Activated B cell treated with CpG ODN at 0.5 μM for 24 hours (primary cell): ENCODE data around the gene LPP. TPM values are rescaled to one million over a fixed set of nuclear protein-coding genes. Genes with fewer than 3 reads are reported as not detected.

Experiments
- ATAC-seq: fragments of 200-7000 bp; cut with Tn5 transposase; one replicate; pipeline ENCODE4 v1.10.0; 2021; ENCODE audit warnings: low read depth, mild to moderate bottlenecking, moderate library complexity
- CTCF ChIA-PET: fragments of 350-600 bp; sonication (Branson Sonifier 250); formaldehyde crosslinking; loops from one replicate; lab custom pipeline; 2021; ENCODE audit warnings: antibody characterized with exemption; lab: Charles Lee
- POLR2A ChIA-PET: fragments of 350-600 bp; sonication (Branson Sonifier 250); formaldehyde crosslinking; loops from one replicate; lab custom pipeline; 2021; ENCODE audit warnings: antibody characterized with exemption; lab: Charles Lee
- DNase-seq: peaks from one replicate; pipeline ENCODE4 v3.0.0; 2022
- H3K27ac Mint-ChIP-seq: one replicate; pipeline ENCODE4 v1.8.0; 2020; ENCODE audit warnings: mixed read lengths
- H3K27me3 Mint-ChIP-seq: one replicate; pipeline ENCODE4 v1.8.0; 2021; ENCODE audit warnings: mixed read lengths
- H3K36me3 Mint-ChIP-seq: one replicate; pipeline ENCODE4 v1.8.0; 2021; ENCODE audit warnings: low read depth, mixed read lengths
- H3K4me1 Mint-ChIP-seq: one replicate; pipeline ENCODE4 v1.8.0; 2021; ENCODE audit warnings: mixed read lengths
- H3K4me3 Mint-ChIP-seq: one replicate; pipeline ENCODE4 v1.8.0; 2020; ENCODE audit warnings: mild to moderate bottlenecking, mixed read lengths
- H3K9me3 Mint-ChIP-seq: one replicate; pipeline ENCODE4 v1.8.0; 2020; ENCODE audit warnings: mixed read lengths
- CTCF ChIP-seq: fragments of 200-600 bp; IDR thresholded peaks from one replicate; pipeline ENCODE4 v1.8.0; 2022; ENCODE audit warnings: antibody characterized with exemption, mild to moderate bottlenecking
- intact Hi-C: fragments of 100-400 bp; cut with micrococcal nuclease; formaldehyde crosslinking; loops from one replicate; pipeline ENCODE4 v1.15.1; 2024
- total RNA-seq: library from RNA; stranded (reverse); gene quantifications from 2 replicates; pipeline ENCODE4 v1.2.3, GENCODE V29; 2022

Gene LPP
- total RNA-seq, 1 donor from 2014 or later: 60.1 TPM

GRCh38 chr3:188257384-188258026, 103.5 kb downstream of the LPP start:
- no peak for TF ChIP-seq CTCF
- peaks cover 16% of the 10 kb centered on the region for H3K4me1 Mint-ChIP-seq
- POLR2A ChIA-PET: interaction anchor here (1.6 kb wide), 1 partner anchor 13 kb away, joined by 4 read pairs; no protein-coding TSS in a partner anchor
- no peaks in the 10 kb centered on the region for H3K27me3 Mint-ChIP-seq
- no peaks in the 10 kb centered on the region for H3K9me3 Mint-ChIP-seq
- intact Hi-C loops: loop anchor here (1.0 kb wide), 1 partner anchor 10 kb away; no protein-coding TSS in a partner anchor
- H3K4me3 Mint-ChIP-seq: no peak overlapping the region
- H3K36me3 Mint-ChIP-seq: peaks cover 4% of the 10 kb centered on the region
- ATAC-seq: no peak
- H3K27ac Mint-ChIP-seq: no peak overlapping the region
- CTCF ChIA-PET: no interaction called here
- DNase-seq: no peak

GRCh38 chr3:188259191-188259590, 105.2 kb downstream of the LPP start:
- DNase-seq: no peak
- intact Hi-C loops: no loop called here
- peaks cover 12% of the 10 kb centered on the region for H3K4me1 Mint-ChIP-seq
- no peaks in the 10 kb centered on the region for H3K27me3 Mint-ChIP-seq
- no peak overlapping the region for H3K4me3 Mint-ChIP-seq
- ChIA-PET CTCF (no interaction called here), POLR2A (interaction anchor here (0.6 kb wide), 1 partner anchor 109 kb away, joined by 3 read pairs; no protein-coding TSS in a partner anchor)
- no peak overlapping the region for H3K27ac Mint-ChIP-seq
- ATAC-seq: no peak
- no peaks in the 10 kb centered on the region for H3K9me3 Mint-ChIP-seq
- peaks cover 4% of the 10 kb centered on the region for H3K36me3 Mint-ChIP-seq
- no peak for TF ChIP-seq CTCF

GRCh38 chr3:188259596-188259995, 105.6 kb downstream of the LPP start:
- ChIA-PET CTCF (no interaction called here), POLR2A (interaction anchor here (0.6 kb wide), 1 partner anchor 109 kb away, joined by 3 read pairs; no protein-coding TSS in a partner anchor)
- ATAC-seq: no peak
- Mint-ChIP-seq H3K36me3 (peaks cover 4% of the 10 kb centered on the region), H3K4me3 (no peak overlapping the region), H3K9me3 (no peaks in the 10 kb centered on the region), H3K27me3 (no peaks in the 10 kb centered on the region), H3K4me1 (peaks cover 12% of the 10 kb centered on the region), H3K27ac (no peak overlapping the region)
- no peak for TF ChIP-seq CTCF
- DNase-seq: no peak
- intact Hi-C loops: no loop called here

- peaks cover 12% of the 10 kb centered on the region for H3K4me1 Mint-ChIP-seq
- H3K27ac Mint-ChIP-seq: no peak overlapping the region
- DNase-seq: no peak
- no peak for TF ChIP-seq CTCF
- intact Hi-C loops: no loop called here
- ATAC-seq: no peak
- no peak overlapping the region for H3K4me3 Mint-ChIP-seq
- H3K9me3 Mint-ChIP-seq: no peaks in the 10 kb centered on the region
- ChIA-PET CTCF (interaction anchor here (0.6 kb wide), 1 partner anchor 43 kb away, joined by 4 read pairs; no protein-coding TSS in a partner anchor), POLR2A (interaction anchor here (0.9 kb wide), 1 partner anchor 17 kb away, joined by 3 read pairs; no protein-coding TSS in a partner anchor)
- H3K36me3 Mint-ChIP-seq: peaks cover 4% of the 10 kb centered on the region
- no peaks in the 10 kb centered on the region for H3K27me3 Mint-ChIP-seq
Observed at GRCh38 chr3:188261011-188261410, 107.1 kb downstream of the LPP start.

GRCh38 chr3:188262488-188262887, 108.5 kb downstream of the LPP start:
- Mint-ChIP-seq H3K36me3 (peaks cover 3% of the 10 kb centered on the region), H3K27me3 (no peaks in the 10 kb centered on the region), H3K4me3 (no peak overlapping the region), H3K9me3 (no peaks in the 10 kb centered on the region), H3K27ac (no peak overlapping the region), H3K4me1 (peaks cover 7% of the 10 kb centered on the region)
- DNase-seq (no peak), ATAC-seq (no peak)
- intact Hi-C loops: no loop called here
- TF ChIP-seq CTCF: no peak
- ChIA-PET POLR2A (interaction anchor here (0.6 to 1.1 kb wide), 4 partner anchors 55 to 322 kb away, joined by 3 read pairs; no protein-coding TSS in a partner anchor), CTCF (no interaction called here)
